Ovary (tissue), 9 donors: ENCODE measurements around the gene ARHGAP22. TPM values are rescaled to one million over a fixed set of nuclear protein-coding genes. Genes with fewer than 3 reads are reported as not detected.

Experiments used
- DNase-seq, 5 donors: peaks; one replicate each; pipeline ENCODE4 v3.0.0-alpha.2; 2019 to 2020
- H3K27ac ChIP-seq, 2 donors: fragments of 200-600 bp; one replicate each; pipeline versions ENCODE4 v1.5.1 to v1.8.0; 2019 to 2022
- H3K27me3 ChIP-seq: fragments of 200-600 bp; one replicate; pipeline ENCODE4 v1.8.0; 2022
- H3K36me3 ChIP-seq: fragments of 200-600 bp; sonication (generic); one replicate; pipeline ENCODE4 v1.5.1; 2019
- H3K4me1 ChIP-seq: one replicate; pipeline ENCODE4 v1.8.1; 2013; ENCODE audit warnings: mild to moderate bottlenecking, moderate library complexity; ENCODE audit not compliant: insufficient read depth
- H3K4me3 ChIP-seq: fragments of 200-600 bp; sonication (generic); one replicate; pipeline ENCODE4 v1.5.1; 2017
- H3K9me3 ChIP-seq, 2 donors: fragments of 200-600 bp in 1 of 2; sonication (generic) in 1 of 2; one replicate each; pipeline versions ENCODE4 v1.5.1 to v1.8.1; 2013 to 2019; ENCODE audit warnings: mild to moderate bottlenecking in 1 of 2, moderate library complexity in 1 of 2
- CTCF ChIP-seq, 3 donors: fragments of 450-650 bp in 2 of 3; fragments of 200-600 bp in 1 of 3; IDR thresholded peaks; one replicate each; pipeline versions ENCODE4 v1.5.1 to v1.8.0; 2016 to 2022; ENCODE audit warnings: antibody characterized with exemption in 3 of 3, mild to moderate bottlenecking in 1 of 3
- EP300 ChIP-seq: sonication (generic); formaldehyde crosslinking; IDR thresholded peaks from one replicate; pipeline ENCODE4 v1.6.1; 2017; ENCODE audit warnings: antibody characterized with exemption
- POLR2A ChIP-seq: fragments of 450-650 bp; IDR thresholded peaks from one replicate; pipeline ENCODE4 v1.6.1; 2017; ENCODE audit warnings: antibody characterized with exemption, mild to moderate bottlenecking, moderate library complexity
- WGBS, 3 donors: extraction: QIAGEN DNeasy Blood & Tissue Kit in 1 of 3; methylation state at CpG; one replicate each; pipeline versions ENCODE4 v1.1.5 to v1.1.7; 2013 to 2017; 5-methylcytosine and 5-hydroxymethylcytosine counted together
- intact Hi-C, 4 donors: fragments of 100-400 bp; cut with DNase I; formaldehyde crosslinking; loops; one replicate each; pipeline versions ENCODE4 v1.11.0 to v1.15.1; 2022 to 2023
- polyA plus RNA-seq, 2 donors: library from polyadenylated mRNA; stranded (reverse); fragments of 200-250 nt in 1 of 2; fragments of 350-450 nt in 1 of 2; fragmentation: Illumina TruSeq in 1 of 2; extraction: RNeasy Lipid Tissue Mini Kit (QIAGEN cat#74804) in 1 of 2; gene quantifications; one replicate each; pipeline ENCODE4 v1.2.3, GENCODE V29; 2013 to 2014
- total RNA-seq, 7 donors: library from RNA; depleted of rRNA in 2 of 7; stranded (reverse); fragments of >200 nt in 2 of 7; fragmentation: NEBNext Ultra II Directional in 3 of 7; extraction: Animal tissue kit (Norgen Biotek cat#: 25700) in 3 of 7; gene quantifications; one replicate each; pipeline versions ENCODE4 v1.1.0 to v1.2.4, GENCODE V29; 2016 to 2023
- donor health status: DM: no; HTN: no; CAD: no; lungs with moderate emphysema.
- donor health status: DM: no; HTN: no; CAD: no.
- donor health status: Bipolar disorder and iron deficiency.
- donor health status: DM: yes; HTN: yes; CAD: no.
- donor health status: DM: no; HTN: no; CAD: no.
- donor health status: DM: yes; HTN: yes; CAD: no.

The ARHGAP22 gene
- total and polyA plus RNA-seq, 9 donors: 3.9 to 14.3 (median 5.7) TPM

- H3K9me3 ChIP-seq: no peaks in the 10 kb centered on the region
- no peaks in the 10 kb centered on the region for H3K4me1 ChIP-seq
- TF ChIP-seq POLR2A: no peak
- no peak for TF ChIP-seq CTCF (IDR thresholded peaks at IDR 0.05)
- no peak for TF ChIP-seq EP300
- H3K36me3 ChIP-seq: no peaks in the 10 kb centered on the region
- peak in 1 of 5 donors; percentile 7 for DNase-seq
- no peak overlapping the region for H3K4me3 ChIP-seq
- intact Hi-C loops: no loop called here
- H3K27ac ChIP-seq: no peak overlapping the region
- WGBS, 3 donors: 65 to 88% (median 86%) methylated on average over 6 of the region's 6 CpGs
- H3K27me3 ChIP-seq: no peaks in the 10 kb centered on the region
These were observed 113.9 kb downstream of the ARHGAP22 start for GRCh38 chr10:48490946-48491345.

- intact Hi-C loops: no loop called here
- DNase-seq: peak in 1 of 5 donors; percentile 9
These were observed 114.3 kb downstream of the ARHGAP22 start for GRCh38 chr10:48490571-48490940.

GRCh38 chr10:48489099-48489498 lies 115.8 kb downstream of the ARHGAP22 start:
- TF ChIP-seq CTCF (IDR thresholded peaks at IDR 0.05): no peak
- no peak for TF ChIP-seq EP300
- TF ChIP-seq POLR2A: no peak
- Histone ChIP-seq H3K4me3 (no peak overlapping the region), H3K4me1 (no peaks in the 10 kb centered on the region), H3K27ac (no peak overlapping the region), H3K27me3 (no peaks in the 10 kb centered on the region), H3K36me3 (no peaks in the 10 kb centered on the region), H3K9me3 (no peaks in the 10 kb centered on the region)
- DNase-seq: no peak
- intact Hi-C loops: no loop called here
- WGBS, 3 donors: 93 to 97% (median 95%) methylated on average over 1 of the region's 1 CpG

More at GRCh38 chr10:48490571-48490940, 114.3 kb downstream of the ARHGAP22 start:
- WGBS, 3 donors: 86 to 98% (median 97%) methylated on average over 7 of the region's 7 CpGs
- Histone ChIP-seq H3K27ac (no peak overlapping the region), H3K36me3 (no peaks in the 10 kb centered on the region), H3K9me3 (no peaks in the 10 kb centered on the region), H3K4me1 (no peaks in the 10 kb centered on the region), H3K27me3 (no peaks in the 10 kb centered on the region), H3K4me3 (no peak overlapping the region)
- TF ChIP-seq POLR2A (no peak), CTCF (IDR thresholded peaks at IDR 0.05) (no peak), EP300 (no peak)

DNA sequence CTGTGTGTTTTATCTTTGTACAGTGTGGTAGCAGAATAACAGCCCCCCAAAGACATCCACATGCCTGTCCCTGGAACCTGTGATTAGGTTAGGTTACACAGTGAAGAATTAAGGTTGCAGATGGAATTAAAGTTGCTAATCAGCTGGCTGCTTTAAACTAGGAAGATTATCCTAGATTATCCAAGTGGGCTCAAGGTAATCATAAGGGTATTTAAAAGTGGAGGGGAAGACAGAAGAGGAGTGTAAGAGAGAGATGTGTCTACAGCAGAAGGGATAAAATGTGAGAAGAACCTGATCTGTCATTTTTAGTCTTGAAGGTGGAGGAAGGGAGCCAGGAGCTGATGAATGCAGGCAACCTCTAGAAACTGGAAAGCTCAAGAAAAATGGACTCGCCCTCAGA lies 117.6 kb downstream of the ARHGAP22 start:
- H3K9me3 ChIP-seq: no peaks in the 10 kb centered on the region
- intact Hi-C loops: no loop called here
- no peak for DNase-seq
- H3K4me3 ChIP-seq: no peak overlapping the region
- WGBS, 3 donors: 93 to 100% (median 100%) methylated on average over 1 of the region's 1 CpG
- no peaks in the 10 kb centered on the region for H3K36me3 ChIP-seq
- H3K27me3 ChIP-seq: no peaks in the 10 kb centered on the region
- no peaks in the 10 kb centered on the region for H3K4me1 ChIP-seq
- no peak overlapping the region for H3K27ac ChIP-seq
- no peak for TF ChIP-seq POLR2A
- TF ChIP-seq CTCF (IDR thresholded peaks at IDR 0.05): no peak
- no peak for TF ChIP-seq EP300

- Histone ChIP-seq H3K27me3 (no peaks in the 10 kb centered on the region), H3K4me3 (no peak overlapping the region), H3K27ac (no peak overlapping the region), H3K9me3 (no peaks in the 10 kb centered on the region), H3K4me1 (no peaks in the 10 kb centered on the region), H3K36me3 (no peaks in the 10 kb centered on the region)
- no peak for DNase-seq
- TF ChIP-seq POLR2A: no peak
- no peak for TF ChIP-seq EP300
- TF ChIP-seq CTCF (IDR thresholded peaks at IDR 0.05): no peak
- intact Hi-C loops: no loop called here
These were observed 119.2 kb downstream of the ARHGAP22 start for GRCh38 chr10:48485711-48486110.
